ENCODE measurements around the gene DNTT.
A peak's percentile ranks its signal among the peaks of the same experiment; 100 is the strongest.

Gene DNTT

GRCh38 chr10:96304230-96304629 is at the start of gene DNTT:
Gene DNTT, plus strand, starts transcription at chr10:96304434. Its CDS starts 64 bp downstream, at chr10:96304498.
- no peak for DNase-seq

GRCh38 chr10:96254976-96255375 is 49.3 kb upstream of the DNTT start:
- DNase-seq: no peak

- DNase-seq: peak; percentile 11 to 34
Measured at GRCh38 chr10:96255549-96256333, 48.5 kb upstream of the DNTT start.

- peak in 1 of 2 experiments; percentile 51 for DNase-seq
Measured at GRCh38 chr10:96257944-96258343, 46.3 kb upstream of the DNTT start.

- peak in 1 of 2 experiments; percentile 38 for DNase-seq
Measured at GRCh38 chr10:96259150-96259549, 45.1 kb upstream of the DNTT start.

GRCh38 chr10:96260014-96260413 is 44.2 kb upstream of the DNTT start:
- DNase-seq: peak in 1 of 2 experiments; percentile 12

GRCh38 chr10:96261132-96261531 is 43.1 kb upstream of the DNTT start:
- DNase-seq: no peak

- no peak for DNase-seq
Measured at GRCh38 chr10:96261930-96262329, 42.3 kb upstream of the DNTT start.

- DNase-seq: peak; percentile 15 to 76
Measured at GRCh38 chr10:96263176-96263575, 41.1 kb upstream of the DNTT start.

- DNase-seq: no peak
Measured at GRCh38 chr10:96263669-96264068, 40.6 kb upstream of the DNTT start.

GRCh38 chr10:96264938-96265337 is 39.3 kb upstream of the DNTT start:
- no peak for DNase-seq

GRCh38 chr10:96266118-96266770 is 38.0 kb upstream of the DNTT start:
- no peak for DNase-seq

GRCh38 chr10:96267234-96267705 is 37.0 kb upstream of the DNTT start:
- no peak for DNase-seq

GRCh38 chr10:96268341-96268909 is 35.8 kb upstream of the DNTT start:
- DNase-seq: no peak

- no peak for DNase-seq
Measured at GRCh38 chr10:96269438-96270300, 34.6 kb upstream of the DNTT start.

GRCh38 chr10:96270571-96270970 is 33.7 kb upstream of the DNTT start:
- no peak for DNase-seq

GRCh38 chr10:96271016-96271815 is 33.0 kb upstream of the DNTT start, which contains the start of gene BLNK:
Gene BLNK, minus strand, starts transcription at chr10:96271569. Its CDS starts 171 bp downstream, at chr10:96271398.
- peak in 1 of 2 experiments; percentile 31 for DNase-seq

GRCh38 chr10:96272316-96273280 is 31.6 kb upstream of the DNTT start:
- DNase-seq: no peak

- peak; percentile 57 to 82 for DNase-seq
Measured at GRCh38 chr10:96275685-96276418, 28.4 kb upstream of the DNTT start.

GRCh38 chr10:96276426-96276825 is 27.8 kb upstream of the DNTT start:
- DNase-seq: peak in 1 of 2 experiments; percentile 48
